Keratinocyte (primary cell): ENCODE data around the gene MAP7. TPM values are rescaled to one million over a fixed set of nuclear protein-coding genes. Genes with fewer than 3 reads are reported as not detected.

Source experiments
- DNase-seq: peaks from one replicate; pipeline ENCODE4 v3.0.0-alpha.2; 2011; ENCODE audit warnings: low read depth, missing footprints, low spot score
- FAIRE-seq: peaks from 2 replicates; lab custom pipeline; 2011; peaks lifted over from hg19 to GRCh38; lab: Jason Lieb, UNC
- H2AFZ ChIP-seq: 2 replicates; pipeline ENCODE4 v1.6.0; 2012; ENCODE audit warnings: low read length, control low read depth, inconsistent platforms; ENCODE audit not compliant: control insufficient read depth
- H3K27ac ChIP-seq: 2 replicates; pipeline ENCODE4 v1.5.1; 2011; ENCODE audit warnings: low read length; ENCODE audit not compliant: control insufficient read depth, insufficient read depth
- H3K27me3 ChIP-seq: 3 replicates; pipeline ENCODE4 v1.6.0; 2011; ENCODE audit warnings: low read length; ENCODE audit not compliant: control insufficient read depth, insufficient read depth; ENCODE audit errors: extremely low read depth
- H3K36me3 ChIP-seq, 2 experiments: 2 replicates in 1 of 2; 3 replicates in 1 of 2; pipeline ENCODE4 v1.5.1; 2011; ENCODE audit warnings: low read length in 2 of 2, mild to moderate bottlenecking in 1 of 2; ENCODE audit not compliant: control insufficient read depth in 2 of 2, insufficient read depth in 2 of 2; ENCODE audit errors: extremely low read depth in 1 of 2
- H3K4me1 ChIP-seq: 3 replicates; pipeline ENCODE4 v1.5.1; 2011; ENCODE audit warnings: low read length; ENCODE audit not compliant: control insufficient read depth, insufficient read depth; ENCODE audit errors: extremely low read depth
- H3K4me2 ChIP-seq: 3 replicates; pipeline ENCODE4 v1.6.0; 2011; ENCODE audit warnings: low read depth, low read length; ENCODE audit not compliant: control insufficient read depth, insufficient read depth; ENCODE audit errors: extremely low read depth
- H3K4me3 ChIP-seq, 3 experiments: fragments of 200-600 bp in 1 of 3; sonication (generic) in 1 of 3; 2 replicates in 2 of 3; 3 replicates in 1 of 3; pipeline ENCODE4 v1.5.1; 2011 to 2016; ENCODE audit warnings: low read length in 3 of 3, mild to moderate bottlenecking in 3 of 3, control low read depth in 2 of 3, inconsistent platforms in 1 of 3, low read depth in 1 of 3, mixed read lengths in 1 of 3, mixed run types in 1 of 3, moderate library complexity in 1 of 3; ENCODE audit not compliant: control insufficient read depth in 2 of 3, insufficient read depth in 2 of 3; ENCODE audit errors: extremely low read depth in 1 of 3
- H3K79me2 ChIP-seq: 2 replicates; pipeline ENCODE4 v1.6.0; 2012; ENCODE audit warnings: low read length; ENCODE audit not compliant: control insufficient read depth, insufficient read depth
- H3K9ac ChIP-seq: 3 replicates; pipeline ENCODE4 v1.6.0; 2011; ENCODE audit warnings: low read length; ENCODE audit not compliant: control insufficient read depth, insufficient read depth; ENCODE audit errors: extremely low read depth
- H3K9me1 ChIP-seq: 3 replicates; pipeline ENCODE4 v1.6.0; 2011; ENCODE audit warnings: low read length; ENCODE audit not compliant: control insufficient read depth, insufficient read depth; ENCODE audit errors: extremely low read depth
- H3K9me3 ChIP-seq: 2 replicates; pipeline ENCODE4 v1.5.1; 2012; ENCODE audit warnings: low read depth, low read length; ENCODE audit not compliant: control insufficient read depth
- H4K20me1 ChIP-seq: 3 replicates; pipeline ENCODE4 v1.6.0; 2011; ENCODE audit warnings: low read length; ENCODE audit not compliant: control insufficient read depth, insufficient read depth; ENCODE audit errors: extremely low read depth
- CTCF ChIP-seq, 3 experiments: IDR thresholded peaks in 1 of 3; conservative IDR thresholded peaks in 1 of 3; optimal IDR thresholded peaks in 1 of 3; 2 replicates in 2 of 3; 3 replicates in 1 of 3; pipeline versions ENCODE3 to v1.5.1; 2011; ENCODE audit warnings: low read length in 3 of 3, mild to moderate bottlenecking in 3 of 3, moderate library complexity in 2 of 3, control low read depth in 1 of 3, inconsistent platforms in 1 of 3; ENCODE audit not compliant: insufficient read depth in 2 of 3; ENCODE audit errors: extremely low read depth in 1 of 3
- EZH2 ChIP-seq: IDR thresholded peaks from one replicate; pipeline ENCODE4 v1.6.1; 2012; ENCODE audit warnings: inconsistent platforms, mild to moderate bottlenecking, low read length, moderate library complexity
- dilution Hi-C: fragments of 300-500 bp; cut with MboI; formaldehyde crosslinking; loops from one replicate; pipeline ENCODE4 v1.7.0; 2020; ENCODE audit warnings: low sequenced_read_pairs; ENCODE audit not compliant: extremely low pct_ligation_motif_present
- polyA plus RNA-seq, 5 experiments: library from polyadenylated mRNA; depleted of rRNA in 3 of 5; stranded (reverse) in 3 of 5; stranded (forward) in 1 of 5; unstranded in 1 of 5; fragments of >200 nt; gene quantifications; 1 replicate in 1 of 5; 2 replicates in 3 of 5; 3 replicates in 1 of 5; pipeline versions ENCODE4 v1.2.1 to v1.2.3, GENCODE V29; 2011 to 2012; ENCODE audit warnings: missing spikeins in 2 of 5, low read depth in 1 of 5, low replicate concordance in 1 of 5

The MAP7 gene
- polyA plus RNA-seq, 1 donor (not counting 4 experiments of a cell fraction or from before 2014, with no cell fraction given), result 11.8 TPM

- Histone ChIP-seq H3K9me3 (no peaks in the 10 kb centered on the region), H3K36me3 (no peaks in the 10 kb centered on the region), H3K4me2 (no peak overlapping the region), H3K4me1 (peaks cover 19% of the 10 kb centered on the region), H3K9me1 (no peaks in the 10 kb centered on the region), H2AFZ (no peak overlapping the region), H3K4me3 (no peak overlapping the region), H3K79me2 (peaks cover 8% of the 10 kb centered on the region), H3K27ac (no peak overlapping the region), H3K9ac (no peak overlapping the region), H4K20me1 (no peaks in the 10 kb centered on the region), H3K27me3 (no peaks in the 10 kb centered on the region)
- TF ChIP-seq CTCF (optimal IDR thresholded peaks at IDR 0.05 in 1 of 3, IDR thresholded peaks at IDR 0.05 in 1 of 3, conservative IDR thresholded peaks at IDR 0.05 in 1 of 3; ENCODE audit: extremely low read depth in 1 of 3, insufficient read depth in 2 of 3, low read length in 3 of 3) (no peak), EZH2 (no peak)
- DNase-seq (no peak), FAIRE-seq (peak; percentile 73)
- dilution Hi-C loops, result no loop called here
Observed at GRCh38 chr6:136517002-136517401, 33.2 kb downstream of the MAP7 start.

- TF ChIP-seq CTCF (optimal IDR thresholded peaks at IDR 0.05 in 1 of 3, IDR thresholded peaks at IDR 0.05 in 1 of 3, conservative IDR thresholded peaks at IDR 0.05 in 1 of 3; ENCODE audit: extremely low read depth in 1 of 3, insufficient read depth in 2 of 3, low read length in 3 of 3) (no peak), EZH2 (no peak)
- Histone ChIP-seq H3K27ac (no peak overlapping the region), H3K9me1 (no peaks in the 10 kb centered on the region), H2AFZ (no peak overlapping the region), H3K79me2 (peaks cover 6% of the 10 kb centered on the region), H4K20me1 (no peaks in the 10 kb centered on the region), H3K4me3 (no peak overlapping the region), H3K4me2 (no peak overlapping the region), H3K36me3 (no peaks in the 10 kb centered on the region), H3K9me3 (no peaks in the 10 kb centered on the region), H3K4me1 (peaks cover 10% of the 10 kb centered on the region), H3K9ac (no peak overlapping the region), H3K27me3 (no peaks in the 10 kb centered on the region)
- dilution Hi-C loops, result no loop called here
- no peak for FAIRE-seq
- DNase-seq, result no peak
Observed at GRCh38 chr6:136514591-136514990, 35.6 kb downstream of the MAP7 start.
